Hepatic stellate cell (primary cell): ENCODE data around the gene XPA.

Source experiments
- DNase-seq: peaks from one replicate; pipeline ENCODE4 v3.0.0; 2011; ENCODE audit warnings: low spot score

The XPA gene

DNA sequence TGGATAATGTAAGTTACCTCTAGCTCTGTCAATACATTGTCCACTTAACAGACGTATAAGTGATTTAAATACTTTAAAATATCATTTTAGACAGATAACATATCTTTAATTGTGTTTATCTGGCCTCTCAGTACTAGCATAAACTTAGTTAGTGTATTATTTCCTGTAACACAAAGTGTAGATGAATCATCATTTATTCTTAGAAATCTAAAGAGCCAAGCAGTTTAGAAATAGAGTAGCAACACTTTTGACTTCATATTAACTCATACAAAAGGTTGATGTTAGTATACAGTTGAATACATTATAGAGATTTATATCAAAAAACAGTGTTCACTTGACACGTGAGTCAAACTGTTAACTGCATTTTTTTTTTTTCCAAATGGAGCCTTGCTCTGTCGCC, 45.5 kb downstream of the XPA start:
- DNase-seq, result no peak

DNA sequence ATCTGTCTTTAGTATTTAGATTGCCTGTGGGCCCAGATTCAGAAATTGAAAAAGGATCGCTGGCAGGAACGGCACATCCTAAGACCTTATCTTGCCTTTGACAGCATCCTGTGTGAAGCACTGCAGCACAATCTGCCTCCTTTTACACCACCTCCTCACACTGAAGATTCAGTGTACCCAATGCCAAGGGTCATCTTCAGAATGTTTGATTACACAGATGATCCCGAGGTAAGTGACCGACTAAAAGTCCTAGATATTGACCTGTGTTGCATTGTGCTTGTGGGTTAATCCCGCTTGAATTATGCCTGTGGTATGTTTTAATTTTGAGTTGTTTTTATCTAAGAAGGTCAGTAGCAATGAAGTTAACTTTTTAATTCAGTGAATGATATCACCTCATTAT, 49.1 kb downstream of the XPA start:
- DNase-seq, result no peak

DNA sequence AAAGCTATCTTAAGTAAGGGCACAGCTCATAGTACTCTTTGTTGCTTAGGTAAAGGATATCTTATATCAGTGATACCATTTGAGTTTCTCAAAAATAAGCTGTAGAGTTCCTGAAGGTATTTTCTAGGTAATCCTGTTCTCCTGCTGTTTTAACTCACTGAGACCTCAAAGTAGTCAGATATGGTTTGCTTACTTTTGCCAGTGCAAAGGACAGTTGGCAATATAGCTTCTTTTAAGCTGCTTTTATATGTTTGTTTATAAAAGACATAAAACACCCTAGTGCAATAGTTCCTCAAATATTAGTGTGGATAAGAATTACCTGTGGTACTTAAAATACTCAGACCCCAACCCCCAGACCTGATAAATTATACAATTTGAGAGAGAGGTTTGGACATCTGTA, 51.4 kb downstream of the XPA start:
- no peak for DNase-seq

DNA sequence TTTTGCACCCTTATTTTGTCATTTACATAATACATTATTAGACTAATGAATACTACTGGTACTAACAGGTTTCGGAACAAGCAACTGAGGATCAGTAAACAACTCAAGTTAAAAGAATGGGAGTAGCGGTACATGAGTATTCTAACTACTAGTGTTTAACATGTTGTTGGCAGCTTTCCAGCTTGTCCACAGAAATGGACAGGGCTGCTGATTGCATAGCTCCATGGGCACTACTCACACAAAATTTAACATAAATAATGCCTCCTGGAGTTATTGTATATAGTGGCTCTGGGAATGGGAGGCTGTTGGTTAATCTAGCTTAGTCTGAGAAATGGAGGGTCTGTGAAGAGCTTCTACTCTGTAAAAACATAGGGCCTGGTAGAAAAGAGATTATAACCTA, 56.8 kb downstream of the XPA start:
- no peak for DNase-seq

DNA sequence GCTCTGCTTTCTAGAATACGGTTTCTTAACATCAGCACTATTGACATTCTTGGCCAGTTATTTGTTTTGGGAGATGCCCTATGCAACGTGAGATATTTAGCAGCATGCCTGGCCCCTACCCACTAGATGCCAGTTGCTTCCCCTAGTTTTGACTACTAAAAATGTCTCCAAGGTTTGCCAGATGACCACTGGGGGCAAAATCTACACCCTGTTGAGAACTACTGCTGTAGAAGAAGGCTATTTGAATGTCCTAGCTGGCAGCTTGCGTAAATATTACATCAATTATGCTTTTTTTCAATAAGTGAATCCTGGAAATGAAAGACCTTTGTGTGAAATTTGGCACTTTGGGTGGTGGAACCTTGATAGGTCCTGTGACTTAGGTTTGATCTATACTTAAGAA, 58.5 kb downstream of the XPA start:
- no peak for DNase-seq

DNA sequence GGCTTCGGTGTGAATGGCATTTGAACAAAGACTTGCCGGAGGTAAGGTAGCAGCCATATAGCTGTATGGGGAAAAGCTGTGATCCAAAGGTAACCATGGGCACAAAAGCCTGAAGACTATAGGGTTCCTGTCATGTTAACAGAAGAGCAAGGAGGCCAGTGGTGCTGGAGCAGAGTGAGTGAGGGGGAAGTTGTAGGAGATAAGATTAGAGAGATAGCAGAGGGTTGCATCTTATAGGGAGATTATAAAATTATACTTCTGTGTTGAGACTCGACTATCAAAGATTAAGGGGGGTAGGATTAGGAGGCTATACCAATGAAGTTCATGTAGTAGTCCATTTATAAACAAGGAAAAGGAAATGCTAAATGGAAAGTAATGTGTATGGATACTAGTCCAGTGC, 60.2 kb downstream of the XPA start:
- no peak for DNase-seq

DNA sequence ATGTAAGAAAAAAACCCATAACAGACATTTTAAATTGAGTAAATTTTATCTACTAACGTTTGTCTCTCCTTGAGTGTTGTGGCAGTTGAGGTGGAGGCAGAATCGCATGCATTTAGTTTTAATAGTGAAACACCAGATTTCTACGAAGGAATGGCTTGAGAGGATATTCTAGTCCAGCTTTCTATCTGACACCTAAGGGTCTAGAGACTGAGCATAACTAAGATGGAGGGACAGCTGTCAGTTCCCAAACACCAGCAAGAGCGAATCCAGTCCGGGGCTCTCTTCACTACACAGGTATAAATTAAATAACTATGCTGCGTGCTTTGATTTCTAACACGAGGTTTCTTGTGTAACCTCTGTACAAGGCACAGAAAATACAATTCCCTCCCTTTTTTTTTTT, 62.1 kb downstream of the XPA start:
- DNase-seq, result no peak

DNA sequence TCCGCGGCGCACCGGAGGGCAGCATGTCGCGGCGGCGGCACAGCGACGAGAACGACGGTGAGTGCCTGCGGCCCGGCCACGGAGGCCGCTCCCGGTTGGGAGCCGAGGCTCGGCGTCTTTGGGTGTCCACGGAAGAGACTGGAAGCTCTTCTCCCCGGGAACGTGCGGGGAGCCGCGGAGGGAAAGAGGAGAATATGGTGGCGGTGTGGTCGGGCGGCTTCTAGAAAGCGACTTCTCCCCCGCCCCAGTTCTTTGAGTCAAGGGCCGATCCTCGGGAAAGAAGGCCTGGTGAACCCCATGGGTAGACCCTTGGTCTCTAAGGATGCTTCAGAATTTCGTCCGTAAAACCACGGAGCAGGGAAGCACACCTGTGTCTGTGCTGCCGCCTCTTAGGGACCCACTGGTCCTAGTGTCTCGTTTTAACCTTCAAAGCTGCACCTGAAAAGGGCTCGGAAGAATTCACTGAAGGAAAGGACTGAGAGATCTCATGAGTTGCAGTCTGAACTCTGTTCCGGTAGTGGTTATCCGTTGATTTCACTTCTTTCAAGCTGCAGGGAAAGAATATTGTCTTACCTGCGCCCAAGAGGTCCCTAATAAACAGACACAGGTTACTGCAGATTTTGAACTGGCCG, 63.2 kb downstream of the XPA start:
- no peak for DNase-seq

DNA sequence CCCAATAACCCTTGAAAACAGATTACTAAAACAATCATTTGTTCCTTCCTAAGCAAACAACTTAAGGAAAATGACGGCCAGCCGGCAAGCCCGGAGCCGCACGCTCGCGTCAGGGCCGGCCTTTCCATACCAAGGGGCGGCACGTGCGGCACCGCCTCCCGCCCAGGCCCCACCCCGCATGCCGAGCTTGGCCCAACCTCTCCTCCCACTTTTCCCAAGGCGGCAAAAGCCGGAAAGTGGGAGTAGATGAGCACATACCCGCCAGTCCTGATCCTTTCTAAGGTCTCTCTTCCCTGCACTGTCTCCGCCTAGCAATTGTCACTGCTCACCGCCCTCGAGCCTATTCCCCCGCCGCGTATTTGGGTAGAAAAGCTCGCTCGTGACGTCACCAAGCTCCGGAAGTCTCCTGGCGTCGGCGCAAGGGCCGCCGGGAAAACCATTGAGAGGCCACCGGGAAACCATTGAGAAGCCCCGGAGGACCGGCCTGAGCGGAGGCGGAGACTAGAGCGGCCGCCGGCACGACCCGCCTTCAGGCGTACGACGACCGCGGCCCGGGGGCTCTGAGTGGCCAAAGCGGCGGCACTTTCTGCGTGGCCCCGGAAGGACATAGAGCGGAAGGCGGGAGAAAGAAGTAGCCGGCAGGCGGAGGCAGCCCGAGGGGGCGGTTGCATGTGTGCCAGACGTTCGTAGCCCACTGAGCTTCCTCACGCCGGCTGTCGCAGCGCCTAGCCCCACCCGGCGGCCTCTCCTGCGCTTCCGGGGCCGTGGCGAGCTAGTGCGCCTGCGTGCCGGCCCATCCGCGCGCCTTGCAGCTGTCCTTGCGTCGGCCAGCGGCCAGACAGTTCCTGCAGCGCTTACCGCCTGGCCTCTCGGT, 63.9 kb downstream of the XPA start, which contains the start of the genes NCBP1 and TSTD2:
NCBP1 (plus strand) TSS at position 837 of the 874 bp plus-strand sequence. CDS start 61 bp downstream, outside the sequence.
TSTD2 (minus strand) TSS at position 384 of the 874 bp plus-strand sequence. CDS start 5,806 bp downstream, outside the sequence.
- peak; percentile 89 for DNase-seq

DNA sequence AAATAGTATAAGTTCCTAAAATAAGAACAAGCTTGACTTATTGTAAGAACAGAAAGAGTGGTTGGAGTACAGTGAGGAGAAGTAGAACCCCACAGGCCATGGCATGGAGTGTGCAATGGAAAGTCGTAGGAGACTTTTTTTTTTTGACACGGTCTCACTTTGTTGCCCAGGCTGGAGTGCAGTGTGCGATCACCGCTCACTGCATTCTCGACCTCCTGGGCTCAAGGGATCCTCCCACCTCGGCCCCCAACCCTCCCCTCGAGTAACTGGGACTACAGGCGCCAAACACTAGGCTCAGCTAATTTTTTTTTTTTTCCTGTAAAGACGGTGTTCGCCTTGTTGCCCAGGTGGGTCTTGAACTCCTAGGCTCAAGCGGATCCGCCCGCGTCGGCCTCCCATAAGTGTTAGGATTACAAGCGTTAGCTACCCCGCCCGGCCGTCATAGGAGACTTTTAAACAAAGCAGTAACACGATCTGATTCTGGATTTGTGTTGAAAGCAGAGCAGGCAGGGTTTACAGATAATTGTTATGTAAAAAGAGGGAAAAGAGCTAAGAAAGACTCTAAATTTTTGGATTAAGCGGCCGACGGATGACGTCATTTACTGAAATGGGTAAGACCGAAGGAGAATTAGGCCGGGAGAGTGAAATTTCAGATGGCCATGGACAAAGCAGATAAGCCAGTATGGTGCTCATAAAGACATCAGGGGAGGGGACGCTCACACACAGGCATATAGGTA, 64.7 kb downstream of the XPA start:
- DNase-seq, result no peak

DNA sequence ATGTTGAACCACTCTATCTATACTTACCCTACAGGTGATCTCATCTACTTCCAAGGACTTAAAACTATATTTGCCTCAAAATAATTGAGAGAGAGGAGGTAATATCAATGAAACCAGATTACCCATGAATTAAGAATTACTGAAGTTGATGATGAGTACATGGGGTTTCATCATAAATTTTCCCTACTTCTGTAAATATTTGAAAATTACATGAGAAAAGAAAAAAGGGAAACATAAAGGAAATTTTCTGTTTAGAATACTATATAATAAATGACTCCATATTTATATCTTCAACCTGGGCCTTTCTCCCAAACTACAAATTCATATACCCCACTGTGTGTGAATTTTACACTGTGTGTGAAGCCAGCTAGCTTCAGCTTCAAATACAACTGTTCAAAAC, 66.5 kb downstream of the XPA start:
- DNase-seq, result no peak

DNA sequence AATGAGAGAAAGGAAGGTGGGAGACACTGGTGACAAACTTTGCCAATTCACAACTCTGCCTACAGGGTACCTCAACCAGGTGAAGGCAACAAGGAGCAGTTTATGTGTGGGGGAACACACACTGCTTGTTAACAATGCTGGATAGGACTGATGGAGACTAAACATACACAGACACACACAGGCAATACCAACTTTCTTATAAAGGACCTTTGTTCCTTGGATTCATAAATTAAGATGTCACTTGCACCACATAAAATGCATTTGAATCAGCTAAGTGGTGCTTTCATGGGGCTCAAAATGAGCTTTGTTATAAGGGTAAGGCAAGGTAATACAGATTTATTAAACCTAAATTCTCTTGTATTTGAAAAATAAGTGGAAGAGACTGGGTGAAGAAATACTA, 68.0 kb downstream of the XPA start:
- no peak for DNase-seq

DNA sequence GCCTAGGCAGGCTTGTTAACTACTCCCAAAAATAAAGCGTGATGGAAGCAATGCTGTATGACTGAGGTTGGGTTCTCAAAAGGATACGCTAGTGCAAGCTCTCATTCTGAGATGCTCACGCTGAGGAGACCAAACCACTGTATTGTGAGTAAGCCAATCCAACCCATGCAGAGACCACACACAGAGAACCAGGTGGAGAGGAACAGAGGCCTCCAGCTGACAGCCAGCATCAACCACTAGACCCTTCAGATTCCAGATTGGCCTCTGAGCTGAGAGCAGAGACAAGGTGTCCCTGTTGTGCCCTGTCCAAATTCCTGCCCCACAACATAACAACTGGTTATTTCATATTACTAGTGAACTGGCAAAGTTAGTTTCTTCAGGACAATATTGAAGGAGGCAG, 68.5 kb downstream of the XPA start:
- DNase-seq, result no peak

DNA sequence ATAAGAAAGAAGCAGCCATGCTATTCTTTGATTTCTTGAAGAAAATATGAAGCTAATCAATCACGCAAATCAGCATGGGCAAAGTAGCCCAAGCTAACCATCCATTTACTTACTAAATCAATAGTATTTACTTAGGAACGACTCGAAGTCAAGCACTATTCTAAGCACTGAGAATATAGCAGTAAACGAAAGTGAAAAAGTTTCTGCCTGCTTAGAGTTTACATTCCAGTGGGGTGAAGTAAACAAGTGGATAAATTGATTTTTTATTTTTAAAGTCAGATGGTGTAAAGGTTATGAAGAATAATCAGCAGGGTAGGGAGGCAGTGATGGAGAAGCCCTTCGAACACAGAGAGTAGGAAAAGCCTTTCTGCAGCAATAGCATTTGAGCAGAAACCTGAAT, 69.5 kb downstream of the XPA start:
- DNase-seq, result peak; percentile 19

DNA sequence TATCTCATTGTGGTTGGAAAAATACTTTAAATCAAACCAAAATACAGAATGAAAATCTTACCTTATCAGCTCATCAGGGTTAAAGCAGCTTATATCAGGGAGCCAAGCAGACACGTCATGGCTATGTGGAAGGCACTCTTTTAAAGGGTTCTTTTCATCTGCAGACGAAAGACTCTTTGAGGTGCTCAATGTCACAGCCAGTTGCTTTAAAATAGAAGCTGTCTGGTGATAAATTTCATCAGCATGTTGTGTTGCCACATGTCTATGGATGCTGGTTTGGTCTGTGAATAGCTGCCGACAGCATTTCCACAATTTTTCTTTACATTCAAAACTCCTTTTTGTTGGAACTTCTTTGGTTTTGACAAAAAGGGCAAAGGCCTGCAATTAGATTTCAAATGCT, 71.5 kb downstream of the XPA start:
- DNase-seq, result no peak
